Esophagus muscularis mucosa (tissue), 3 donors: ENCODE data around the gene ATP9A.

Experiments
- CTCF ChIP-seq, 3 experiments: fragments of 200-600 bp in 2 of 3; fragments of 450-650 bp in 1 of 3; sonication (generic) in 2 of 3; IDR thresholded peaks; one replicate each; pipeline ENCODE4 v1.5.1; 2017 to 2019; ENCODE audit warnings: antibody characterized with exemption in 3 of 3, mild to moderate bottlenecking in 2 of 3, moderate library complexity in 1 of 3
- POLR2A ChIP-seq: fragments of 450-650 bp; IDR thresholded peaks from one replicate; pipeline ENCODE4 v1.6.1; 2017; ENCODE audit warnings: antibody characterized with exemption, moderate library complexity, mild to moderate bottlenecking, low read depth

DNA sequence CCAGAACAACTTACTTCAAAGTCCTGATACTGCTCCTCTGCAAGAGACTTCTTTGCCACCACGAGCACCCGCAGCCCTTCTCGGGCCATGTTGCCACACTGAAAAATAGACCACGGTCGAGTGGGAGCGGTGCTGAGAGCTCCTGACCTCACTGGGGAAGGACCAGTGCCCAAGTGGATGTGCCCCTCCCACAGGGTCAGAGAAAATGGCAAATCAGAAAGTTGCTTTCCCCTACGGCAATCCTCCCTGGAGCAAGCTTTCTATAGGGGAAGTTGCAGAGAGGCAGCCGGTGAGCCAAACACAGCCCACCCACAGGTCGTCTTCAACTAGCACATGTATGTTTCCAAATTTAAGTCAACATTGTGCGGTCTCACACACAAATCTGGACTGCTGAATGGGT, 140.6 kb downstream of the ATP9A start:
- no peak for TF ChIP-seq CTCF (IDR thresholded peaks at IDR 0.05)
- TF ChIP-seq POLR2A, result no peak
